ENCODE results near the gene CFAP46. TPM values are rescaled to one million over a fixed set of nuclear protein-coding genes. Genes with fewer than 3 reads are reported as not detected.

The CFAP46 gene
- total and polyA plus RNA-seq, 9 of the 15 experiments (the other 6 are each of a cell fraction or from before 2014, with no cell fraction given), result not detected

DNA sequence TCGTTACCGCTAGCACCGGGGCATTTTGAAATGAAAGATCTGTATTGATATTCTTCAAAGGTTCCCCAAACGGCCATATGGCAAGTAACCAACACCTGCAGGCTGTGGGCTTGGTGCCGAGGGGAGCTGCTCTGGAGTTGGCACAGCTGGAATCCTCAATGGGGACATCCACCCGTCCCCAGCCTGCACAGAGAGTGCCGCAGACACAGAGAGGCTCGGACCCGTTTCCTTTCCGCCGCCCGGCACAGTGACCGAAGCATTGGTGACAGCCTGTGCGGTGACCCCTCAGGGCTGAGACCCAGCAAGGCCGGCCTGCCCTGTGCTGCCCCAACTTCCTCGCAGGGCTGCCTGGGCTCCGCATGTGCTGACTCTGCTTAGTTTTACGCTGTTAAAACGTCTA lies 4.5 kb downstream of the CFAP46 start:
- H3K9me3 ChIP-seq (replicated peaks; ENCODE audit: control insufficient read depth, insufficient read depth, low read depth, low read length), result no peaks in the 10 kb centered on the region

GRCh38 chr10:132934953-132935352 lies 7.4 kb downstream of the CFAP46 start:
- Histone ChIP-seq H3K9ac (ENCODE audit: insufficient read depth in 1 of 2, low read depth in 2 of 2, low read length in 2 of 2) (no peak overlapping the region), H3K4me2 (ENCODE audit: insufficient read depth, low read length) (no peak overlapping the region), H3K4me3 (no peak overlapping the region), H3K9me1 (ENCODE audit: control insufficient read depth, insufficient read depth, low read length) (no peaks in the 10 kb centered on the region), H3K27me3 (ENCODE audit: control insufficient read depth in 2 of 2, insufficient read depth in 2 of 2, low read length in 2 of 2) (peaks cover 4 to 30% of the 10 kb centered on the region in 2 experiments; a peak in 3 of 5 replicates), H3K9me3 (replicated peaks; ENCODE audit: control insufficient read depth, insufficient read depth, low read depth, low read length) (no peaks in the 10 kb centered on the region), H3K27ac (ENCODE audit: extremely low read depth, low read depth, low read length) (no peak overlapping the region), H4K20me1 (replicated peaks; ENCODE audit: control insufficient read depth, insufficient read depth, low read length) (no peaks in the 10 kb centered on the region; the same call in 1 of the 2 replicates), H3K79me2 (ENCODE audit: control insufficient read depth, insufficient read depth, low read length) (no peaks in the 10 kb centered on the region), H3K4me1 (replicated peaks in 1 of 2; ENCODE audit: control insufficient read depth in 2 of 2, insufficient read depth in 2 of 2, low read length in 2 of 2) (peaks cover 0 to 7% of the 10 kb centered on the region in 2 experiments; a peak in 1 of 5 replicates), H3K36me3 (ENCODE audit: control insufficient read depth, insufficient read depth, low read length) (no peaks in the 10 kb centered on the region), H2AFZ (ENCODE audit: low read depth, low read length) (no peak overlapping the region)
- TF ChIP-seq ARNT (IDR thresholded peaks at IDR 0.05), result no peak
- no peak for TF ChIP-seq SRSF7 (optimal IDR thresholded peaks at IDR 0.05; ENCODE audit: low read depth, low read length)
- 0% methylated on average over 4 of the region's 6 CpGs for WGBS (ENCODE audit: insufficient coverage, low coverage, missing lambda C conversion rate)
- BruUV-seq (replicated peaks), result no TSS peak
- no peak for ATAC-seq
- ChIA-PET POLR2A (no interaction called here), CTCF (ENCODE audit: low intra/inter-chr PET ratio) (no interaction called here)
- intact Hi-C loops (cut with micrococcal nuclease) (no loop called here), in situ Hi-C loops (cut with MboI) (no loop called here)
- no peak for DNase-seq (ENCODE audit: extremely low read depth in 1 of 4, low spot score in 3 of 4)
- FAIRE-seq, result no peak

More for the DNA sequence above, 4.5 kb downstream of the CFAP46 start:
- Histone ChIP-seq H3K4me2 (ENCODE audit: insufficient read depth, low read length) (no peak overlapping the region), H3K4me1 (replicated peaks in 1 of 2; ENCODE audit: control insufficient read depth in 2 of 2, insufficient read depth in 2 of 2, low read length in 2 of 2) (peaks cover 0 to 7% of the 10 kb centered on the region in 2 experiments; a peak in 1 of 5 replicates), H3K27ac (ENCODE audit: extremely low read depth, low read depth, low read length) (no peak overlapping the region), H3K27me3 (ENCODE audit: control insufficient read depth in 2 of 2, insufficient read depth in 2 of 2, low read length in 2 of 2) (peaks cover 4 to 38% of the 10 kb centered on the region in 2 experiments; a peak in 3 of 5 replicates), H3K9me1 (ENCODE audit: control insufficient read depth, insufficient read depth, low read length) (no peaks in the 10 kb centered on the region), H3K79me2 (ENCODE audit: control insufficient read depth, insufficient read depth, low read length) (no peaks in the 10 kb centered on the region), H4K20me1 (replicated peaks; ENCODE audit: control insufficient read depth, insufficient read depth, low read length) (no peaks in the 10 kb centered on the region; the same call in 1 of the 2 replicates), H3K36me3 (ENCODE audit: control insufficient read depth, insufficient read depth, low read length) (no peaks in the 10 kb centered on the region), H3K9ac (ENCODE audit: insufficient read depth in 1 of 2, low read depth in 2 of 2, low read length in 2 of 2) (no peak overlapping the region), H2AFZ (ENCODE audit: low read depth, low read length) (no peak overlapping the region), H3K4me3 (no peak overlapping the region)
- CTCF ChIA-PET (ENCODE audit: low intra/inter-chr PET ratio), result interaction anchor here (0.9 to 4.4 kb wide), 2 partner anchors 113 to 187 kb away, joined by 3 to 24 read pairs; no protein-coding TSS in a partner anchor
- intact Hi-C loops (cut with micrococcal nuclease), result no loop called here
- WGBS (ENCODE audit: insufficient coverage, low coverage, missing lambda C conversion rate), result 21% methylated on average over 19 of the region's 19 CpGs
- POLR2A ChIA-PET, result interaction anchor here (0.7 kb wide), 1 partner anchor 205 kb away, joined by 3 read pairs; no protein-coding TSS in a partner anchor
- DNase-seq (ENCODE audit: extremely low read depth in 1 of 4, low spot score in 3 of 4), result no peak
- TF ChIP-seq ZNF263 (CRISPR knock-in tag; IDR thresholded peaks at IDR 0.05; ENCODE audit: borderline replicate concordance) (no peak), CBFB (CRISPR knock-in tag; IDR thresholded peaks at IDR 0.05) (no peak), EP400 (IDR thresholded peaks at IDR 0.05) (no peak), ZNF561 (CRISPR knock-in tag; conservative IDR thresholded peaks at IDR 0.05) (no peak)
- FAIRE-seq, result no peak
- in situ Hi-C loops (cut with MboI), result no loop called here
- ATAC-seq, result no peak
- no TSS peak for BruUV-seq (replicated peaks)
